SU-DHL-6 (cell line): ENCODE data around the gene ATP11C.

Experiments used
- H2AFZ ChIP-seq: fragments of 200-600 bp; sonication (generic); 2 replicates; pipeline ENCODE4 v1.6.1; 2014; ENCODE audit warnings: low read depth, mild to moderate bottlenecking, moderate library complexity, mixed read lengths, antibody characterized with exemption, low read length; ENCODE audit not compliant: severe bottlenecking
- H3F3A ChIP-seq: fragments of 200-600 bp; shearing (Covaris generic); 2 replicates; pipeline ENCODE4 v1.6.0; 2016; ENCODE audit warnings: antibody characterized with exemption, mild to moderate bottlenecking; ENCODE audit not compliant: insufficient read depth
- H3K27ac ChIP-seq: fragments of 200-600 bp; sonication (generic); 2 replicates; pipeline ENCODE4 v1.5.1; 2016; ENCODE audit warnings: low read depth, mild to moderate bottlenecking, low read length, moderate library complexity, mixed read lengths
- H3K27me3 ChIP-seq: fragments of 200-600 bp; sonication (generic), shearing (Covaris generic); 2 replicates; pipeline ENCODE4 v1.6.0; 2014; ENCODE audit warnings: mild to moderate bottlenecking, low read length
- H3K36me3 ChIP-seq: fragments of 200-600 bp; sonication (generic); 2 replicates; pipeline ENCODE4 v1.6.1; 2014; ENCODE audit warnings: mild to moderate bottlenecking, low read length, mixed read lengths
- H3K4me2 ChIP-seq: fragments of 300-600, 200-600 bp; shearing (Covaris generic), sonication (generic); 2 replicates; pipeline ENCODE4 v1.6.0; 2014; ENCODE audit warnings: low read length, low read depth, mild to moderate bottlenecking; ENCODE audit not compliant: poor library complexity, severe bottlenecking
- H3K4me3 ChIP-seq: fragments of 200-600 bp; sonication (generic); 2 replicates; pipeline ENCODE4 v1.5.1; 2014; ENCODE audit warnings: antibody characterized with exemption, low read length, mild to moderate bottlenecking, mixed read lengths; ENCODE audit not compliant: insufficient read depth, poor library complexity, severe bottlenecking
- H3K79me2 ChIP-seq: fragments of 200-600 bp; sonication (generic); 2 replicates; pipeline ENCODE4 v1.6.1; 2014; ENCODE audit warnings: mild to moderate bottlenecking, low read length, moderate library complexity; ENCODE audit not compliant: insufficient read depth
- H3K9ac ChIP-seq: fragments of 200-600 bp; sonication (generic); 2 replicates; pipeline ENCODE4 v1.7.0; 2014; ENCODE audit warnings: mild to moderate bottlenecking, low read length
- H3K9me2 ChIP-seq: fragments of 200-600 bp; sonication (generic); replicated peaks from 2 replicates; pipeline ENCODE4 v1.6.1; 2014; ENCODE audit warnings: low read length; ENCODE audit not compliant: insufficient read depth
- H3K9me3 ChIP-seq: fragments of 200-600 bp; sonication (generic); 2 replicates; pipeline ENCODE4 v1.6.1; 2014; ENCODE audit warnings: low read length, mixed read lengths; ENCODE audit not compliant: insufficient read depth
- H4K20me1 ChIP-seq: fragments of 200-600 bp; sonication (generic); 2 replicates; pipeline ENCODE4 v1.6.1; 2014; ENCODE audit warnings: low read depth, mild to moderate bottlenecking, antibody characterized with exemption, low read length, moderate library complexity, mixed read lengths
- CTCF ChIP-seq: fragments of 200-600 bp; sonication (generic); IDR thresholded peaks from one replicate; pipeline ENCODE4 v1.5.1; 2017; ENCODE audit warnings: antibody characterized with exemption, mild to moderate bottlenecking, low read length, moderate library complexity; ENCODE audit not compliant: insufficient read depth, poor library complexity, severe bottlenecking
- EZH2phosphoT487 ChIP-seq: fragments of 200-600 bp; sonication (generic), shearing (Covaris generic); conservative IDR thresholded peaks from 2 replicates; pipeline ENCODE4 v1.6.1; 2018; ENCODE audit warnings: mild to moderate bottlenecking, antibody characterized with exemption, low read length, moderate library complexity, mixed read lengths

The ATP11C gene

GRCh38 chrX:139802048-139802447 is 130.8 kb downstream of the ATP11C start:
- TF ChIP-seq CTCF (no peak), EZH2phosphoT487 (no peak)
- H2AFZ ChIP-seq: no peak overlapping the region
- no peak overlapping the region for H3K4me3 ChIP-seq
- H3K9me3 ChIP-seq: no peaks in the 10 kb centered on the region
- H3F3A ChIP-seq: no peaks in the 10 kb centered on the region
- H4K20me1 ChIP-seq: no peaks in the 10 kb centered on the region
- no peaks in the 10 kb centered on the region; the same call in 1 of the 2 replicates for H3K36me3 ChIP-seq
- no peaks in the 10 kb centered on the region for H3K79me2 ChIP-seq
- H3K4me2 ChIP-seq: no peak overlapping the region
- H3K27me3 ChIP-seq: no peaks in the 10 kb centered on the region
- H3K27ac ChIP-seq: no peak overlapping the region
- no peaks in the 10 kb centered on the region for H3K9me2 ChIP-seq
- H3K9ac ChIP-seq: no peak overlapping the region

GRCh38 chrX:139801397-139801813 is 131.4 kb downstream of the ATP11C start:
- no peak overlapping the region for H2AFZ ChIP-seq
- H3K27me3 ChIP-seq: no peaks in the 10 kb centered on the region
- no peaks in the 10 kb centered on the region for H3F3A ChIP-seq
- no peak overlapping the region for H3K27ac ChIP-seq
- no peaks in the 10 kb centered on the region for H3K9me2 ChIP-seq
- H3K9me3 ChIP-seq: no peaks in the 10 kb centered on the region
- TF ChIP-seq CTCF: no peak
- no peak for TF ChIP-seq EZH2phosphoT487
- H3K9ac ChIP-seq: no peak overlapping the region
- no peaks in the 10 kb centered on the region for H4K20me1 ChIP-seq
- no peak overlapping the region for H3K4me3 ChIP-seq
- no peaks in the 10 kb centered on the region; the same call in 1 of the 2 replicates for H3K36me3 ChIP-seq
- no peak overlapping the region for H3K4me2 ChIP-seq
- no peaks in the 10 kb centered on the region for H3K79me2 ChIP-seq

- H3K4me3 ChIP-seq: no peak overlapping the region
- no peak overlapping the region for H3K9ac ChIP-seq
- H3K27me3 ChIP-seq: no peaks in the 10 kb centered on the region
- H3K27ac ChIP-seq: no peak overlapping the region
- H3K9me3 ChIP-seq: no peaks in the 10 kb centered on the region
- no peaks in the 10 kb centered on the region; the same call in 1 of the 2 replicates for H3K36me3 ChIP-seq
- H2AFZ ChIP-seq: no peak overlapping the region
- H3K9me2 ChIP-seq: no peaks in the 10 kb centered on the region
- TF ChIP-seq CTCF (no peak), EZH2phosphoT487 (no peak)
- no peaks in the 10 kb centered on the region for H3F3A ChIP-seq
- no peaks in the 10 kb centered on the region for H4K20me1 ChIP-seq
- no peak overlapping the region for H3K4me2 ChIP-seq
- H3K79me2 ChIP-seq: no peaks in the 10 kb centered on the region
Observed at GRCh38 chrX:139798701-139799100, 134.2 kb downstream of the ATP11C start.

- Histone ChIP-seq H2AFZ (no peak overlapping the region), H3K4me2 (no peak overlapping the region), H3F3A (no peaks in the 10 kb centered on the region), H3K27ac (no peak overlapping the region), H4K20me1 (no peaks in the 10 kb centered on the region), H3K36me3 (no peaks in the 10 kb centered on the region), H3K9me2 (no peaks in the 10 kb centered on the region), H3K9ac (no peak overlapping the region), H3K9me3 (no peaks in the 10 kb centered on the region), H3K4me3 (no peak overlapping the region), H3K79me2 (no peaks in the 10 kb centered on the region), H3K27me3 (no peaks in the 10 kb centered on the region)
- no peak for TF ChIP-seq EZH2phosphoT487
- TF ChIP-seq CTCF: no peak
Observed at GRCh38 chrX:139795196-139795595, 137.7 kb downstream of the ATP11C start.
